NB4 (cell line): ENCODE results near the gene RPL22.

Source experiments
- DNase-seq: peaks from one replicate; pipeline ENCODE4 v3.0.0; 2010; ENCODE audit warnings: low read depth
- H3K4me3 ChIP-seq: one replicate; pipeline ENCODE4 v1.5.1; 2011; ENCODE audit warnings: mild to moderate bottlenecking, low read depth, low read length, moderate library complexity
- MYC ChIP-seq: IDR thresholded peaks from 2 replicates; pipeline ENCODE4 v1.6.1; 2011; ENCODE audit warnings: low read depth, low read length
- POLR2A ChIP-seq: IDR thresholded peaks from 2 replicates; pipeline ENCODE4 v1.6.1; 2011; ENCODE audit warnings: mild to moderate bottlenecking; ENCODE audit not compliant: insufficient read length; ENCODE audit errors: extremely low read depth
- TF ChIP-seq, protein P1 (sequence below): IDR thresholded peaks from one replicate; pipeline ENCODE4 v1.5.1; 2012; ENCODE audit warnings: low read depth, low read length
- TF ChIP-seq, protein P2 (sequence below): IDR thresholded peaks from 2 replicates; pipeline ENCODE4 v1.6.1; 2011; ENCODE audit warnings: low read depth, low read length

RPL22 gene

DNA sequence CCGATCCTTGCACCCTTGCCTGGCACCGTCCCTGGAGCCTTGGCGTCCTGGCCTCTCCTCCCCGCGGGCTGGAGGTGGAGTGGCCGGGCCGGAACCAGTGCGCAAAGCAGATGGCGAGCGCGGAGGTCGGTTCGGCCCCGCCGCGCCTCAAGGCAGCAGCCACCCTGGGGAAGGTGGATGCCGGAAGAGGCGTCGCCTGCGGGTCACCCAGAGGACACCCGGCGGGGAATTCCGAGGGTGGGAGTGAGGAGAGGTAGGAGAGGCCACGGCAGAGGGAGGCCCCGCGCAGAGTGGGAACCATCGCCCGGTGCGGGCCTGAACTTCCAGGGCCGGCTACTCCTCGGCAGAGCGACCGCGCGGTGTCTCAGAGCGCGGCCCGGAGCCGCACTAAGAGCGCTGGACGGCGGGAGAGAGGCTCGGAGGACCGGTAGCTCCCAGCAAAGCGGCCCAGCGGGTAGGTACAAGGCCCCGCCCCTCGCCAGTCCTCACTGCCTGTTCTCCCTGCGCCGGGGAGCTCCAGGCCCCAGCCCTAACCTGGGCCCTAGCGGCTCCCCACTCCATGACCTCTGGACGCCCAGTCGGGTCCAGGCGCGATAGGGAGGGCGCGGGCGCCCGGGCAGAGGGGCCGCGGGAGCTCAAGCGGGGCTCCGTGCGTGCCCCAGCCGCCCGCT lies 6.6 kb upstream of the RPL22 start, which contains the start of gene RNF207:
RNF207 (plus strand) TSS at position 271 of the 671 bp plus-strand sequence. CDS start 417 bp downstream, outside the sequence.
- TF ChIP-seq, protein P1, sequence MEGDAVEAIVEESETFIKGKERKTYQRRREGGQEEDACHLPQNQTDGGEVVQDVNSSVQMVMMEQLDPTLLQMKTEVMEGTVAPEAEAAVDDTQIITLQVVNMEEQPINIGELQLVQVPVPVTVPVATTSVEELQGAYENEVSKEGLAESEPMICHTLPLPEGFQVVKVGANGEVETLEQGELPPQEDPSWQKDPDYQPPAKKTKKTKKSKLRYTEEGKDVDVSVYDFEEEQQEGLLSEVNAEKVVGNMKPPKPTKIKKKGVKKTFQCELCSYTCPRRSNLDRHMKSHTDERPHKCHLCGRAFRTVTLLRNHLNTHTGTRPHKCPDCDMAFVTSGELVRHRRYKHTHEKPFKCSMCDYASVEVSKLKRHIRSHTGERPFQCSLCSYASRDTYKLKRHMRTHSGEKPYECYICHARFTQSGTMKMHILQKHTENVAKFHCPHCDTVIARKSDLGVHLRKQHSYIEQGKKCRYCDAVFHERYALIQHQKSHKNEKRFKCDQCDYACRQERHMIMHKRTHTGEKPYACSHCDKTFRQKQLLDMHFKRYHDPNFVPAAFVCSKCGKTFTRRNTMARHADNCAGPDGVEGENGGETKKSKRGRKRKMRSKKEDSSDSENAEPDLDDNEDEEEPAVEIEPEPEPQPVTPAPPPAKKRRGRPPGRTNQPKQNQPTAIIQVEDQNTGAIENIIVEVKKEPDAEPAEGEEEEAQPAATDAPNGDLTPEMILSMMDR: no peak
- TF ChIP-seq, protein P2, sequence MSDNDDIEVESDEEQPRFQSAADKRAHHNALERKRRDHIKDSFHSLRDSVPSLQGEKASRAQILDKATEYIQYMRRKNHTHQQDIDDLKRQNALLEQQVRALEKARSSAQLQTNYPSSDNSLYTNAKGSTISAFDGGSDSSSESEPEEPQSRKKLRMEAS: no peak
- TF ChIP-seq POLR2A: no peak
- TF ChIP-seq MYC: no peak
- peak; percentile 59 for DNase-seq
- H3K4me3 ChIP-seq: no peak within 1 kb of the TSS

DNA sequence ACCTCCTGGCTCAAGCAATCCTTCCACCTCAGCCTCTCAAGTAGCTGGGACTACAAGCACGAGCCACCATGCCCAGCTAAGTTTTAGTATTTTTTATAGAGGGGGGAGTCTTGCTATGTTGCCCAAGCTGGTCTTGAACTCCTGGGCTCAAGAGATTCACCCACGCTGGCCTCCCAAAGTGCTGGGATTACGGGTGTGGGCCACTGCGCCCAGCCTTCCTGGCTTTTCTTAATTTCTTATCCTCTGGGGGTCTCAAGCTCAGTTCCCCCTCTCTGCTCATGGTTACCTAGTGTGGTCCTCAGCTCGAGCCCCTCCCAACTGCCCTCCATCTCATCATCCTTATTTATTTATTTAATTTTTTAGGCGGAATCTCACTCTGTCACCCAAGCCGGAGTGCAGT lies 2.9 kb upstream of the RPL22 start:
- no peak for DNase-seq
- H3K4me3 ChIP-seq: no peak overlapping the region
- TF ChIP-seq, protein P2: no peak
- TF ChIP-seq, protein P1: no peak
- TF ChIP-seq MYC (no peak), POLR2A (no peak)

DNA sequence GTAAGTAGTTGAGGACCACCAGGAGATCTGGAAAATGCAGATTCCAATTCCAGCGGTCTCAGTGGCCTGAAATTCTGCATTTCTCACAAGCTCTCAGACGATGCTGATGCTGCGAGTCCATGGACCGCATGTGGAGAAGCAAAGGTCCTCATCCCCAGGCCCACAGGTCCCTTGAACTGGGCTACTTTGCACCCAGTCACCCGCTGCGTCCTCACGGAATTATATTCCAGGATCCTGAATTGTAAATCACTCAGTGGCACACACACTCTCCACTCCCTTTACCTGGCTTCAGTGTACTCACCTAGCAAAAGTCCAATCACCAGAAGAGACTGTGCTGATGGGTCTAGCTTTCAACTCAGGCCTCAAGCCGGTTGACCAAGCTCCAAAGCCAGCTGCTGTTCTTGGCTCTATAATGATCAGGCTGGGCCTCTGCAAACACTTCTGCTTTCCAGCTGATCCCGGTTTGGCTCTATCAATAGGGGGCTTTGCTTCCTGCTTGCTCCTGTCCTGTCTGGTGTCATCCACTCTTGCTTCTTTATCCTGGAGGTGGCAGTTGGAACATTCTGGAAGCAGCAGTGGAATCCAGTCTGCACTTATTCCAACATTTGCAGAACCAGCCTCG lies 904 bp upstream of the RPL22 start:
- DNase-seq: peak; percentile 58
- H3K4me3 ChIP-seq: peak overlapping the region; percentile 100
- no peak for TF ChIP-seq POLR2A
- TF ChIP-seq MYC: 0 out of 2 replicates have a peak, but pooled peaks have one; percentile 33

DNA sequence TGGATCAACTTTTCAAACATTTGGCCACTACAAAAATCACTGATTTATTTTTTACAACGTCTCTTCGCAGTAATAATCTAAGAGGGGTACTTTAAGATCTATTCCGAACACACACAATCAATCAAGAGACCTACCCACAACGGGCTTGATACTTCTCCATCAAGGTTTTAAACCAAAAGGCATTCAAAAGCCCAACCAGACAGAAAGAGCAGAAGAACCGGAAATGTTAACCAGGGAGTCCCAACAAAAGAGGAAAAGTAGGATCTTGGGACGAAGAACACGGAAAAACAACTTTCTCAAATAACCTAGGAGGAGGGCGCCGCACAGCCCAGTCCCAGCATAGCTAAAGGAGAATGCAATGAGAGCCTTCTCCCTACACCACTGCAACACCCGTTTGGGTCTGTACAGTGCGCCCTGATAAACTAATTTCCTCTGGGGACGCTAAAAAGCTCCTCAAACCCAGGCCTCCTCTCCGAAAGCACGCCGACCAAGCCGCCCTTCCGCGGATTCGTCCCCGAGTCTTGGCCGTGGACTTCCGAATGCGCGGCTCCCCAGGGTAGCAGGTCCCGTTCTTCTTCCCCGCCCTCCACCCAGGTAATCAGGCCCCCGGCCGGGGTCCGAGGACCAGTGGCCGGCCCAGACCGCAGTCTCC lies 623 bp downstream of the RPL22 start:
- H3K4me3 ChIP-seq: peak overlapping the region; percentile 100
- peak; percentile 41 for DNase-seq
- TF ChIP-seq, protein P1: no peak
- TF ChIP-seq MYC (no peak), POLR2A (no peak)
- TF ChIP-seq, protein P2: no peak

DNA sequence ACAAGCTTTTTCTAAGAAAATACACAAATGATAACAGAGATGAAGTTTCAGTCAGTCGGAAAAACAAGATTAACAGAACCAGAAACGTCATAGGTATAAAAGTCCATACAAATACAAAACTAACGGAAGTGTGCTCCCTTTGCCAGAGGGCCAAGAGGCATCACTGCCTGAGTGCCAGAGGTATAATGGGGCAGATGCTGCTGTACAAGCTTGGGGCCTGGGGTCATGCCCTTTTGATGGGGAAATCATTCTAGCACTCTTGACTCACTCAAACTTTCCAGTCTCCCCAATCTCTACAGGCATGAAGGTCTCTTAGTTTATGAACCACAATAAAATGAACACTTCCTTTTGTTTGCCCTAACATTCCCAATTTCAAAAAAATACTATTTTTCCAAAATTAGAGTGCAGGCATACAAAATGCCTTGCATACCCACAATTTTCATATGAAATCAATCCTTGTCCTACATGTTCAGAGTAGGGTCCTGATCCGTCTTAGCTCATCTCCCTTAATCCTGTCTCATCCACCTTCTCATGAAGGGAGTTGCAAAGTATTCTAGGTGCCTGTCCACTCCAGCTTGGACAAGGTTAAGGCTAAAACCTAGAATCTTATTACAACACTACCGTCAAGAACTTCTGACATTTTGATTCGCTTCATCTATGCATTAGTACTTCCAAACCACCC lies 1.5 kb downstream of the RPL22 start:
- peak overlapping the region; percentile 100 for H3K4me3 ChIP-seq
- TF ChIP-seq, protein P1: no peak
- TF ChIP-seq MYC (no peak), POLR2A (no peak)
- TF ChIP-seq, protein P2: no peak
- peak; percentile 47 for DNase-seq

DNA sequence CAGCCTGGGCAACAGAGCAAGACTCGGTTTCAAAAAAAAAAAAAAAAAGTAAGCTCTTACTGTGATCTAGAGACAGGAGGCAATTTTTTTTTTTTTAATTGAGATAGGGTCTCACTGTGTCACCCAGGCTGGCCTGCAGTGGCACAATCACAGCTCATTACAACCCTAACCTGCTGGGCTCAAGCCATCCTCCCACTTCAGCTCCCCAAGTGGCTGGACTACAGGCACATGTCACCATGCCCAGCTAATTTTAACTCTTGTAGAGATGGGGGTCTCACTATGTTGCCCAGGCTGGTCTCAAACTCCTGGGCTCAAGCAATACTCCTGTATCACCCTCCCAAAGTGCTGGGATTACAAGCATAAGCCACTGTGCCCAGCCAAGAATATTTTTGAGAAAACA lies 7.4 kb downstream of the RPL22 start:
- no peak overlapping the region for H3K4me3 ChIP-seq
- DNase-seq: no peak
- TF ChIP-seq, protein P1: no peak
- TF ChIP-seq POLR2A (no peak), MYC (no peak)
- TF ChIP-seq, protein P2: no peak
